Measurements from ENCODE around the gene MRPL51.

Gene MRPL51

DNA sequence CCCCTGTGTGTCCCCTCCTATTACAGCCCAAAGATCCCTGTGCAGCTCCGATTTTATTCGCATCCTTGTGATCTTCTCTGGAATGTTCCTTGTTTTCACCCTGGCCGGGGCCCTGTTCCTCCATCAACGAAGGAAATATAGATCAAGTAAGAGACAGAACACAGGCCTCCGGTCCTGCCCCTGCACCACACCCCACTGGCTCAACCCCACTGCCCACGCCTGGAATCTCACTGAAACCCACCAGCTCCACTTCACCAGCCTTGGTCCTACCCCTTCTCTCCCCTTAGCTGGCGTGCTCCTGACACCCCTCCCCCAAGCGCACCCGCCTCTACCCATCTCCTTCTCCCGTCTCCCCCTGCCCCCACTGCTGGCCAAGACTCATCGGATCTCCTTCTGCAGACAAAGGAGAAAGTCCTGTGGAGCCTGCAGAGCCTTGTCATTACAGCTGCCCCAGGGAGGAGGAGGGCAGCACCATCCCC lies 42.2 kb downstream of the MRPL51 start:
- Histone ChIP-seq H3K27ac (ENCODE audit: low read depth, low read length) (no peak overlapping the region), H2BK5ac (ENCODE audit: low read depth, low read length, poor library complexity) (no peak overlapping the region), H3K18ac (ENCODE audit: low read length) (no peak overlapping the region), H3K36me3 (ENCODE audit: control insufficient read depth in 1 of 2, insufficient read depth in 2 of 2, low read length in 2 of 2) (no peaks in the 10 kb centered on the region), H4K12ac (ENCODE audit: low read depth, low read length) (peak overlapping the region; percentile 49), H3K79me1 (ENCODE audit: low read length) (peaks cover 3% of the 10 kb centered on the region), H2AFZ (ENCODE audit: insufficient read depth, low read length, poor library complexity) (peak overlapping the region; percentile 4), H3K4ac (ENCODE audit: low read depth, low read length) (no peak overlapping the region), H3K23ac (ENCODE audit: low read length) (no peak overlapping the region), H3K4me1 (ENCODE audit: control insufficient read depth in 1 of 2, insufficient read depth in 2 of 2, low read length in 2 of 2) (peaks cover 15% of the 10 kb centered on the region in 2 experiments), H3K4me3 (ENCODE audit: low read depth, low read length) (peak overlapping the region; percentile 41), H3K14ac (ENCODE audit: low read length) (peak overlapping the region; percentile 9), H4K8ac (ENCODE audit: low read depth, low read length) (peak overlapping the region; percentile 79), H3K4me2 (ENCODE audit: low read length) (peak overlapping the region; percentile 48), H3K9ac (ENCODE audit: low read length) (no peak overlapping the region), H4K91ac (ENCODE audit: low read depth, low read length) (no peak overlapping the region), H3K79me2 (ENCODE audit: control insufficient read depth, insufficient read depth, low read length, poor library complexity) (no peaks in the 10 kb centered on the region), H3K9me3 (ENCODE audit: insufficient read depth, low read depth, low read length) (peaks cover 3% of the 10 kb centered on the region), H3K27me3 (ENCODE audit: insufficient read depth, low read length) (no peaks in the 10 kb centered on the region), H2BK120ac (ENCODE audit: insufficient read depth, low read length, poor library complexity) (no peak overlapping the region), H2BK12ac (ENCODE audit: low read length) (peak overlapping the region; percentile 34), H2AK5ac (ENCODE audit: low read length) (peak overlapping the region; percentile 73)
- WGBS (ENCODE audit: extremely low coverage, insufficient coverage, insufficient read length): no CpG with 5 or more reads among the region's 11 CpGs
- DNase-seq: no peak

GRCh38 chr12:6450091-6450868 lies 42.8 kb downstream of the MRPL51 start:
- Histone ChIP-seq H3K27ac (ENCODE audit: low read depth, low read length) (no peak overlapping the region), H2BK120ac (ENCODE audit: insufficient read depth, low read length, poor library complexity) (no peak overlapping the region), H4K12ac (ENCODE audit: low read depth, low read length) (no peak overlapping the region), H2AK5ac (ENCODE audit: low read length) (no peak overlapping the region), H3K18ac (ENCODE audit: low read length) (no peak overlapping the region), H3K79me2 (ENCODE audit: control insufficient read depth, insufficient read depth, low read length, poor library complexity) (no peaks in the 10 kb centered on the region), H3K27me3 (ENCODE audit: insufficient read depth, low read length) (no peaks in the 10 kb centered on the region), H2BK12ac (ENCODE audit: low read length) (no peak overlapping the region), H3K36me3 (ENCODE audit: control insufficient read depth in 1 of 2, insufficient read depth in 2 of 2, low read length in 2 of 2) (no peaks in the 10 kb centered on the region), H3K14ac (ENCODE audit: low read length) (no peak overlapping the region), H3K79me1 (ENCODE audit: low read length) (peaks cover 3% of the 10 kb centered on the region), H3K4me2 (ENCODE audit: low read length) (no peak overlapping the region), H3K9ac (ENCODE audit: low read length) (no peak overlapping the region), H3K23ac (ENCODE audit: low read length) (peak overlapping the region; percentile 86), H3K4me1 (ENCODE audit: control insufficient read depth in 1 of 2, insufficient read depth in 2 of 2, low read length in 2 of 2) (peaks cover 15% of the 10 kb centered on the region in 2 experiments), H3K4me3 (ENCODE audit: low read depth, low read length) (no peak overlapping the region), H3K9me3 (ENCODE audit: insufficient read depth, low read depth, low read length) (peaks cover 3% of the 10 kb centered on the region), H2BK5ac (ENCODE audit: low read depth, low read length, poor library complexity) (no peak overlapping the region), H2AFZ (ENCODE audit: insufficient read depth, low read length, poor library complexity) (no peak overlapping the region), H3K4ac (ENCODE audit: low read depth, low read length) (no peak overlapping the region), H4K8ac (ENCODE audit: low read depth, low read length) (peak overlapping the region; percentile 79), H4K91ac (ENCODE audit: low read depth, low read length) (no peak overlapping the region)
- no CpG with 5 or more reads among the region's 16 CpGs for WGBS (ENCODE audit: extremely low coverage, insufficient coverage, insufficient read length)
- DNase-seq: no peak

DNA sequence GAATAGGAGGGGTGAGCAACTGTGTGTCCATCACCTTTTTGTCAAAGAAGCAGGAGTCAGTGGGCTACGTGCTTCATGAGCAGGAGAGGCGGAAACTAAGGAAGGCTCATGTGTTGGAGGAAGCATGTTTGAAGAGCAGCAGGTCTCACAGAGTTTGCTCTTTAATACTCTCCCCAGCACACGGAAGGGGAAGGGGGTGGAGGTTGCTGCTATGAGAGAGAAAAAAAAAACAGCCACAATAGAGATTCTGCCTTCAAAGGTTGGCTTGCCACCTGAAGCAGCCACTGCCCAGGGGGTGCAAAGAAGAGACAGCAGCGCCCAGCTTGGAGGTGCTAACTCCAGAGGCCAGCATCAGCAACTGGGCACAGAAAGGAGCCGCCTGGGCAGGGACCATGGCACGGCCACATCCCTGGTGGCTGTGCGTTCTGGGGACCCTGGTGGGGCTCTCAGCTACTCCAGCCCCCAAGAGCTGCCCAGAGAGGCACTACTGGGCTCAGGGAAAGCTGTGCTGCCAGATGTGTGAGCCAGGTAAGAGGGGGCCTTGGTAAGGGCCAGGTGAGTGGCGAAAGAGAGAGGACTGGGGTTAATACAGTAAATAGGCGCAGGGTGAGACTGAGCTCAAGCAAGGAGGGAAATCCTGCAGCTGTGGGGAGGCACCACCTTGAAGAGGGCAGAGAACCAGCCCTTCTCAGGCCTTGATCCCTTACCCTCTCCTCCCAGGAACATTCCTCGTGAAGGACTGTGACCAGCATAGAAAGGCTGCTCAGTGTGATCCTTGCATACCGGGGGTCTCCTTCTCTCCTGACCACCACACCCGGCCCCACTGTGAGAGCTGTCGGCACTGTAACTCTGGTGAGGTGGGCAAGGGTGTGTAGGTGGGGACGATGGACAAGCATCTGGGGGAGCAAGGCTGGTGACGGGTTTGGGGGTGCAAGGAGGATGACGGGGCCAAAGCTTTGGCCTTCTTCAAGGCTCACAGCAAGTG lies 48.1 kb downstream of the MRPL51 start, which contains the start of gene CD27:
TSS of gene CD27 (plus strand) at position 252 of the 985 bp plus-strand sequence. CDS start at position 393, 141 bp downstream.
- H2AFZ ChIP-seq (ENCODE audit: insufficient read depth, low read length, poor library complexity): no peak within 1 kb of the TSS
- no peak within 1 kb of the TSS for H3K9ac ChIP-seq (ENCODE audit: low read length)
- no peak within 1 kb of the TSS for H3K4me2 ChIP-seq (ENCODE audit: low read length)
- H3K79me2 ChIP-seq (ENCODE audit: control insufficient read depth, insufficient read depth, low read length, poor library complexity): no peaks in the 10 kb centered on the region
- H2BK5ac ChIP-seq (ENCODE audit: low read depth, low read length, poor library complexity): no peak within 1 kb of the TSS
- DNase-seq: no peak
- H2BK12ac ChIP-seq (ENCODE audit: low read length): no peak within 1 kb of the TSS
- H4K8ac ChIP-seq (ENCODE audit: low read depth, low read length): no peak within 1 kb of the TSS
- H3K36me3 ChIP-seq (ENCODE audit: control insufficient read depth in 1 of 2, insufficient read depth in 2 of 2, low read length in 2 of 2): no peaks in the 10 kb centered on the region
- H4K12ac ChIP-seq (ENCODE audit: low read depth, low read length): no peak within 1 kb of the TSS
- H3K9me3 ChIP-seq (ENCODE audit: insufficient read depth, low read depth, low read length): peaks cover 1% of the 10 kb centered on the region
- H3K27ac ChIP-seq (ENCODE audit: low read depth, low read length): no peak within 1 kb of the TSS
- no peak within 1 kb of the TSS for H2AK5ac ChIP-seq (ENCODE audit: low read length)
- H3K27me3 ChIP-seq (ENCODE audit: insufficient read depth, low read length): no peaks in the 10 kb centered on the region
- H3K4ac ChIP-seq (ENCODE audit: low read depth, low read length): no peak within 1 kb of the TSS
- H2BK120ac ChIP-seq (ENCODE audit: insufficient read depth, low read length, poor library complexity): no peak within 1 kb of the TSS
- no CpG with 5 or more reads among the region's 16 CpGs for WGBS (ENCODE audit: extremely low coverage, insufficient coverage, insufficient read length)
- no peak within 1 kb of the TSS for H3K14ac ChIP-seq (ENCODE audit: low read length)
- H3K18ac ChIP-seq (ENCODE audit: low read length): no peak within 1 kb of the TSS
- H3K79me1 ChIP-seq (ENCODE audit: low read length): no peaks in the 10 kb centered on the region
- no peaks in the 10 kb centered on the region for H3K4me1 ChIP-seq (ENCODE audit: control insufficient read depth in 1 of 2, insufficient read depth in 2 of 2, low read length in 2 of 2)
- no peak within 1 kb of the TSS for H4K91ac ChIP-seq (ENCODE audit: low read depth, low read length)
- no peak within 1 kb of the TSS for H3K23ac ChIP-seq (ENCODE audit: low read length)
- H3K4me3 ChIP-seq (ENCODE audit: low read depth, low read length): no peak within 1 kb of the TSS

DNA sequence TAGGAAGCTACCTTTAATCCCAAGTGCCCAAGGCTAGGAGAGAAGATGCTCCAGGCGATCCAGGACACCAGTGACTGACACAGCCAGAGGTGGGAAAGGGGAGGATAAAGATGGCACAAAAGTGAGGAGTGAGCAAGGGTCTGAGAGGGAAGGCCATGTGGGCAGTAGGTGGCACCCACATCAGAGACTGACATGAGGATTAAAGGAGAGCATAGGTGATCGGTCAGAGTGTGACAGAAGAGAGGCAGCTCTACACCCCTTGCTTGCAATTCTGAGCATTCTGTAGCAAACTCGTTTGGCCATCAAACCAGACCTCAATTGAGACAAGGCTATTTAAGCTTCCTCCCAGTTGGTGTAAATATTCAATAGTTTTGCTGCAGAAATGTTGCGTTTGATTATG lies 49.0 kb downstream of the MRPL51 start:
- Histone ChIP-seq H3K23ac (ENCODE audit: low read length) (no peak overlapping the region), H3K14ac (ENCODE audit: low read length) (no peak overlapping the region), H2AFZ (ENCODE audit: insufficient read depth, low read length, poor library complexity) (no peak overlapping the region), H3K4me2 (ENCODE audit: low read length) (no peak overlapping the region), H4K91ac (ENCODE audit: low read depth, low read length) (no peak overlapping the region), H3K4me1 (ENCODE audit: control insufficient read depth in 1 of 2, insufficient read depth in 2 of 2, low read length in 2 of 2) (no peaks in the 10 kb centered on the region), H3K79me1 (ENCODE audit: low read length) (no peaks in the 10 kb centered on the region), H3K27ac (ENCODE audit: low read depth, low read length) (no peak overlapping the region), H3K18ac (ENCODE audit: low read length) (no peak overlapping the region), H4K12ac (ENCODE audit: low read depth, low read length) (no peak overlapping the region), H2BK120ac (ENCODE audit: insufficient read depth, low read length, poor library complexity) (no peak overlapping the region), H4K8ac (ENCODE audit: low read depth, low read length) (no peak overlapping the region), H2BK12ac (ENCODE audit: low read length) (no peak overlapping the region), H3K27me3 (ENCODE audit: insufficient read depth, low read length) (no peaks in the 10 kb centered on the region), H3K4ac (ENCODE audit: low read depth, low read length) (no peak overlapping the region), H3K9me3 (ENCODE audit: insufficient read depth, low read depth, low read length) (no peaks in the 10 kb centered on the region), H3K79me2 (ENCODE audit: control insufficient read depth, insufficient read depth, low read length, poor library complexity) (no peaks in the 10 kb centered on the region), H3K4me3 (ENCODE audit: low read depth, low read length) (no peak overlapping the region), H3K9ac (ENCODE audit: low read length) (no peak overlapping the region), H3K36me3 (ENCODE audit: control insufficient read depth in 1 of 2, insufficient read depth in 2 of 2, low read length in 2 of 2) (no peaks in the 10 kb centered on the region), H2AK5ac (ENCODE audit: low read length) (no peak overlapping the region), H2BK5ac (ENCODE audit: low read depth, low read length, poor library complexity) (no peak overlapping the region)
- DNase-seq: no peak
- no CpG with 5 or more reads among the region's 4 CpGs for WGBS (ENCODE audit: extremely low coverage, insufficient coverage, insufficient read length)
